PC-9 (cell line): ENCODE measurements around the gene CCL24. TPM values are rescaled to one million over a fixed set of nuclear protein-coding genes. Genes with fewer than 3 reads are reported as not detected.

Experiments
- BruUV-seq: library from RNA; stranded (reverse); fragments of 400-500 nt; replicated peaks from 2 replicates; lab custom pipeline; 2021; lab: Mats Ljungman, UMichigan
- CTCF ChIA-PET: fragments of 300-600 bp; sonication (Branson Sonifier 250); formaldehyde crosslinking; loops from one replicate; lab custom pipeline; 2022; ENCODE audit warnings: antibody characterized with exemption; lab: Charles Lee
- POLR2A ChIA-PET: fragments of 300-600 bp; sonication (Branson Sonifier 250); formaldehyde crosslinking; loops from one replicate; lab custom pipeline; 2022; ENCODE audit warnings: antibody characterized with exemption; ENCODE audit not compliant: unreplicated experiment; lab: Charles Lee
- DNase-seq, 2 experiments: peaks; one replicate each; pipeline versions ENCODE4 v3.0.0 to v3.0.0-alpha.2; 2015 to 2022; ENCODE audit warnings: mixed read lengths in 1 of 2
- H2AFZ ChIP-seq: fragments of 200-600 bp; sonication (generic); 2 replicates; pipeline ENCODE4 v1.8.1; 2017; ENCODE audit warnings: antibody characterized with exemption
- H3F3A ChIP-seq: fragments of 200-600 bp; sonication (generic); 2 replicates; pipeline ENCODE4 v1.8.1; 2017; ENCODE audit warnings: antibody characterized with exemption, mild to moderate bottlenecking, low read depth; ENCODE audit not compliant: insufficient read depth
- H3K27ac ChIP-seq: fragments of 200-600 bp; sonication (generic); 2 replicates; pipeline ENCODE4 v1.6.1; 2016; ENCODE audit warnings: mixed run types
- H3K27me3 ChIP-seq: fragments of 200-600 bp; sonication (generic); 2 replicates; pipeline ENCODE4 v1.6.1; 2016; ENCODE audit warnings: low read depth, mixed run types; ENCODE audit not compliant: insufficient read depth
- H3K36me3 ChIP-seq: fragments of 200-600 bp; sonication (generic); 2 replicates; pipeline ENCODE4 v1.6.1; 2016; ENCODE audit warnings: low read depth, mixed run types
- H3K4me1 ChIP-seq: fragments of 200-600 bp; sonication (generic); replicated peaks from 2 replicates; pipeline ENCODE4 v1.6.1; 2016; ENCODE audit warnings: mixed run types; ENCODE audit not compliant: insufficient read depth
- H3K4me2 ChIP-seq: fragments of 200-600 bp; sonication (generic); 2 replicates; pipeline ENCODE4 v1.6.1; 2017; ENCODE audit warnings: mixed run types
- H3K4me3 ChIP-seq: fragments of 200-600 bp; sonication (generic); 2 replicates; pipeline ENCODE4 v1.6.1; 2016; ENCODE audit warnings: mixed run types
- H3K79me2 ChIP-seq: fragments of 200-600 bp; sonication (generic); 2 replicates; pipeline ENCODE4 v1.6.1; 2017; ENCODE audit warnings: low read depth, mixed run types
- H3K9me2 ChIP-seq: fragments of 200-600 bp; sonication (generic); 2 replicates; pipeline ENCODE4 v1.8.1; 2017; ENCODE audit warnings: mild to moderate bottlenecking; ENCODE audit not compliant: insufficient read depth
- H3K9me3 ChIP-seq: fragments of 200-600 bp; sonication (generic); 2 replicates; pipeline ENCODE4 v1.8.1; 2016; ENCODE audit warnings: low read depth; ENCODE audit not compliant: insufficient read depth
- H4K20me1 ChIP-seq: fragments of 200-600 bp; sonication (generic); 2 replicates; pipeline ENCODE4 v1.8.1; 2017; ENCODE audit not compliant: insufficient read depth
- EZH2 ChIP-seq: fragments of 200-600 bp; sonication (generic); IDR thresholded peaks from 2 replicates; pipeline ENCODE4 v1.8.0; 2017; ENCODE audit warnings: antibody characterized with exemption, low read depth
- intact Hi-C: fragments of 100-400 bp; cut with micrococcal nuclease; formaldehyde crosslinking; loops from one replicate; pipeline ENCODE4 v1.10.0; 2022; ENCODE audit not compliant: unreplicated experiment
- total RNA-seq: library from RNA; stranded (reverse); gene quantifications from 2 replicates; pipeline ENCODE4 v1.2.3, GENCODE V29; 2021
- TF ChIP-seq, protein P1 (sequence below): fragments of 200-600 bp; sonication (generic); conservative IDR thresholded peaks from 2 replicates; pipeline ENCODE4 v1.6.1; 2017; ENCODE audit warnings: mixed run types, antibody characterized with exemption, mild to moderate bottlenecking, moderate library complexity

CCL24 gene
- total RNA-seq, 1 experiment from 2014 or later: not detected

DNA sequence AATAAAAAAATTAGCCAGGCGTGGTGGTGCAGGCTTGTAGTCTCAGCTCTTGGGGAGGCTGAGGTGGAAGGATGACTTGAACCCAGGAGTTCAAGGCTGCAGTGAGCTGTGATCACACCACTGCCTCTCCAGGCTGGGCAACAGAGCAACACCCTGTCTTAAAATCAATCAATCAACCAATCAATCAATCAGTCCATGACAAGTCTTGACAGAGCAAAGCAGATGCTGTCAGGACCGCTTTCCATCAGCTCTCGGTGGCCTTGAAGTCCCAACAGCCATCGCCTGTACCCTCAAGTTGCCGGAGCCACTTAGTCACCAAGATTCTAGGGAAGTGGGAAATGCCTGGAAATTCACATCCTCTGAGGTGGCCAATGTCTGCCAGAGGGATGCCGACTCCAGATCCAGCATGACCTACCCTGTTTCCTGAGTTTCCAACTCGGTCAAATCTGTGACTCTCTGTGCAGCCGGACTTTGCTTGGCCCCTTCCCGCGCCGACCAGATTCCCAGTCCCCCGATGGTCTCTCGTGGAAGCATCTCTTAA, 871 bp upstream of the CCL24 start:
- H3K79me2 ChIP-seq: no peaks in the 10 kb centered on the region
- ChIA-PET CTCF (no interaction called here), POLR2A (no interaction called here)
- no TSS peak for BruUV-seq
- H3K27ac ChIP-seq: no peak overlapping the region
- H3K4me1 ChIP-seq: no peaks in the 10 kb centered on the region
- H3K4me2 ChIP-seq: no peak overlapping the region
- no peaks in the 10 kb centered on the region for H3K9me2 ChIP-seq
- DNase-seq: no peak
- H3F3A ChIP-seq: no peaks in the 10 kb centered on the region
- no peak overlapping the region for H3K4me3 ChIP-seq
- no peaks in the 10 kb centered on the region for H3K9me3 ChIP-seq
- no peaks in the 10 kb centered on the region for H4K20me1 ChIP-seq
- peaks cover 11% of the 10 kb centered on the region for H3K27me3 ChIP-seq
- no peaks in the 10 kb centered on the region for H3K36me3 ChIP-seq
- intact Hi-C loops: no loop called here
- TF ChIP-seq, protein P1, sequence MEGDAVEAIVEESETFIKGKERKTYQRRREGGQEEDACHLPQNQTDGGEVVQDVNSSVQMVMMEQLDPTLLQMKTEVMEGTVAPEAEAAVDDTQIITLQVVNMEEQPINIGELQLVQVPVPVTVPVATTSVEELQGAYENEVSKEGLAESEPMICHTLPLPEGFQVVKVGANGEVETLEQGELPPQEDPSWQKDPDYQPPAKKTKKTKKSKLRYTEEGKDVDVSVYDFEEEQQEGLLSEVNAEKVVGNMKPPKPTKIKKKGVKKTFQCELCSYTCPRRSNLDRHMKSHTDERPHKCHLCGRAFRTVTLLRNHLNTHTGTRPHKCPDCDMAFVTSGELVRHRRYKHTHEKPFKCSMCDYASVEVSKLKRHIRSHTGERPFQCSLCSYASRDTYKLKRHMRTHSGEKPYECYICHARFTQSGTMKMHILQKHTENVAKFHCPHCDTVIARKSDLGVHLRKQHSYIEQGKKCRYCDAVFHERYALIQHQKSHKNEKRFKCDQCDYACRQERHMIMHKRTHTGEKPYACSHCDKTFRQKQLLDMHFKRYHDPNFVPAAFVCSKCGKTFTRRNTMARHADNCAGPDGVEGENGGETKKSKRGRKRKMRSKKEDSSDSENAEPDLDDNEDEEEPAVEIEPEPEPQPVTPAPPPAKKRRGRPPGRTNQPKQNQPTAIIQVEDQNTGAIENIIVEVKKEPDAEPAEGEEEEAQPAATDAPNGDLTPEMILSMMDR: no peak
- TF ChIP-seq EZH2: no peak
- H2AFZ ChIP-seq: no peak overlapping the region

DNA sequence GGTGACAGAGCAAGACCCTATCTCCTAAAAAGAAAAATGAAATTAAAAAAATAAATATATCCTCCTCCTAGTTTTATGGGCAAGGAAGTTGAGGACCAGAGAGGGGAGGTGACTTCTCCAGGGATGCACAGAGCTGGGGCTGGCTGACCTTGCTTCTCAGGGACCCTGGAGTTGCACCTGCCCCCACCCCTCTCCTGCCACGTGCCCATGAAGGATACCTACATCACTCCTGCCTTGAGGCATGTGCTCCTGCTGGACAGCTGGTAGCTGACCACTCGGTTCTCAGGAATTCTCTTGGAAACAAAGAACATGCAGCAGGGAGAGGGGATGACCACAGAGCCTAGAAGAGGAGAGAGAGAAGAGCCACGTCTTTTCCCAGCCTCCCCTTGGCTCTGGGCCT, 522 bp downstream of the CCL24 start:
- POLR2A ChIA-PET: interaction anchor here (0.6 kb wide), 1 partner anchor 56 kb away, joined by 3 read pairs; no protein-coding TSS in a partner anchor
- Histone ChIP-seq H3K9me2 (no peaks in the 10 kb centered on the region), H3K79me2 (no peaks in the 10 kb centered on the region), H3K4me1 (no peaks in the 10 kb centered on the region), H3K4me2 (no peak overlapping the region), H4K20me1 (no peaks in the 10 kb centered on the region), H3K4me3 (no peak overlapping the region), H2AFZ (no peak overlapping the region), H3F3A (no peaks in the 10 kb centered on the region), H3K36me3 (no peaks in the 10 kb centered on the region), H3K27me3 (peaks cover 11% of the 10 kb centered on the region), H3K9me3 (no peaks in the 10 kb centered on the region), H3K27ac (no peak overlapping the region)
- CTCF ChIA-PET: interaction anchor here (0.7 kb wide), 1 partner anchor 27 kb away, joined by 5 read pairs; no protein-coding TSS in a partner anchor
- intact Hi-C loops: no loop called here
- DNase-seq: no peak
- no TSS peak for BruUV-seq
- TF ChIP-seq, protein P1: no peak
- TF ChIP-seq EZH2: no peak

DNA sequence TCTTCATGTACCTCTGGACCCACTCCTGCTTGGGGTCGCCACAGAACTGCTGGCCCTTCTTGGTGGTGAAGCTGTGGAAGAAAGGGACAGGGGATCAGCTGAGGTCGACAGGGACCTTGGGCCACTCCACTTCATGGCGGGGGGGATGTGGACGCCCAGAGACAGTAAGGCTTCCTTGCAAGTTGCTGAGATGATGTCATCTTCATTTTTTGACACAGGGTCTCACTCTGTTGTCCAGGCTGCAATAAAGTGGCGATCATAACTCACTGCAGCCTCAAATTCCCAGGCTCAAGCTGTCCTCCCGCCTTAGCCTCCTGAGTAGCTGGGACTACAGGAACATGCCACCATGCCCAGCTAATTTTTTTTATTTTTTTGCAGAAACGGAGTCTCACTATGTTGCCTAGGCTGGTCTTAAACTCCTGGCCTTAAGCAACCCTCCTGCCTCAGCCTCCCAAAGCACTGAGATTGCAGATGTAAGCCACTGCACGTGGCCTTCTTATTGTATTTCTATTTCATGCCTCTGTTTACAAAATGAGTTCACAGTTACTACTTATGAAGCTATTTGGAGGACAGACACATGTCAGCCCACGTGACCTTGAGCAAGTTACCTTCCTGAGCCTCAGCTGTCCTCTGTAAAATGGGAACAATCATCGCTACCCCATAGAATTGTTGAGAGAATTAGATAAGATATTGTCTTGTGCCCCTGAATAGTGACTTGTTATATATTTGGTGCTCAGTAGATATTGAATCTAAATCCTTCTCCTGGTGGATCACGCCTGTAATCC, 1.5 kb downstream of the CCL24 start:
- no peak for TF ChIP-seq EZH2
- TF ChIP-seq, protein P1: no peak
- no peaks in the 10 kb centered on the region for H3K9me2 ChIP-seq
- H3F3A ChIP-seq: no peaks in the 10 kb centered on the region
- peaks cover 11% of the 10 kb centered on the region for H3K27me3 ChIP-seq
- H3K4me1 ChIP-seq: no peaks in the 10 kb centered on the region
- H3K36me3 ChIP-seq: no peaks in the 10 kb centered on the region
- intact Hi-C loops: no loop called here
- H4K20me1 ChIP-seq: no peaks in the 10 kb centered on the region
- no peak overlapping the region for H3K4me3 ChIP-seq
- DNase-seq: no peak
- H3K27ac ChIP-seq: no peak overlapping the region
- ChIA-PET CTCF (interaction anchor here (0.7 kb wide), 1 partner anchor 366 kb away, joined by 3 read pairs; no protein-coding TSS in a partner anchor), POLR2A (interaction anchor here (0.6 to 0.7 kb wide), 2 partner anchors 57 to 59 kb away, joined by 3 read pairs; no protein-coding TSS in a partner anchor)
- no peak overlapping the region for H2AFZ ChIP-seq
- no peak overlapping the region for H3K4me2 ChIP-seq
- H3K79me2 ChIP-seq: no peaks in the 10 kb centered on the region
- no peaks in the 10 kb centered on the region for H3K9me3 ChIP-seq
- BruUV-seq: no TSS peak
